Endothelial cell of umbilical vein (primary cell): ENCODE measurements around the gene GPALPP1. TPM values are rescaled to one million over a fixed set of nuclear protein-coding genes. Genes with fewer than 3 reads are reported as not detected.

ENCODE experiments used
- BruUV-seq: library from RNA; stranded (reverse); fragments of 400-500 nt; replicated peaks from 2 replicates; lab custom pipeline; 2021; lab: Mats Ljungman, UMichigan
- CTCF ChIA-PET: fragments of 300-600, 350-600 bp; sonication (Branson Sonifier 250); formaldehyde crosslinking; loops from one replicate; lab custom pipeline; 2021; ENCODE audit warnings: antibody characterized with exemption, inconsistent platforms; lab: Charles Lee
- POLR2A ChIA-PET: fragments of 300-600, 350-600 bp; sonication (Branson Sonifier 250); formaldehyde crosslinking; loops from one replicate; lab custom pipeline; 2021; ENCODE audit warnings: antibody characterized with exemption, inconsistent platforms; lab: Charles Lee
- DNase-seq: peaks from one replicate; pipeline ENCODE4 v3.0.0-alpha.2; 2011; ENCODE audit warnings: low read depth, low spot score
- FAIRE-seq: peaks from 2 replicates; lab custom pipeline; 2011; peaks lifted over from hg19 to GRCh38; lab: Jason Lieb, UNC
- H2AFZ ChIP-seq: 2 replicates; pipeline ENCODE4 v1.6.0; 2012; ENCODE audit warnings: low read depth, low read length, control low read depth, inconsistent platforms
- H3K27ac ChIP-seq: 2 replicates; pipeline ENCODE4 v1.5.1; 2011; ENCODE audit warnings: low read depth, mild to moderate bottlenecking, control low read depth, low read length, moderate library complexity; ENCODE audit not compliant: insufficient read depth
- H3K27me3 ChIP-seq, 2 experiments: 2 replicates each; pipeline versions ENCODE4 v1.6.0 to v1.6.1; 2011; ENCODE audit warnings: low read length in 2 of 2, mixed read lengths in 1 of 2; ENCODE audit not compliant: control insufficient read depth in 2 of 2, insufficient read depth in 2 of 2
- H3K36me3 ChIP-seq, 2 experiments: 2 replicates in 1 of 2; 3 replicates in 1 of 2; pipeline ENCODE4 v1.5.1; 2011; ENCODE audit warnings: low read length in 2 of 2, mild to moderate bottlenecking in 1 of 2, moderate library complexity in 1 of 2; ENCODE audit not compliant: control insufficient read depth in 2 of 2, insufficient read depth in 2 of 2; ENCODE audit errors: extremely low read depth in 1 of 2
- H3K4me1 ChIP-seq: 3 replicates; pipeline ENCODE4 v1.5.1; 2011; ENCODE audit warnings: mild to moderate bottlenecking, low read length; ENCODE audit not compliant: control insufficient read depth, insufficient read depth; ENCODE audit errors: extremely low read depth
- H3K4me2 ChIP-seq: 2 replicates; pipeline ENCODE4 v1.6.1; 2011; ENCODE audit warnings: low read length, control low read depth, mixed read lengths; ENCODE audit not compliant: insufficient read depth
- H3K4me3 ChIP-seq, 3 experiments: fragments of 200-600 bp in 1 of 3; sonication (generic), shearing (Covaris generic) in 1 of 3; replicated peaks in 1 of 3; 2 replicates each; pipeline ENCODE4 v1.5.1; 2011 to 2016; ENCODE audit warnings: control low read depth in 3 of 3, low read length in 3 of 3, mild to moderate bottlenecking in 2 of 3, inconsistent platforms in 1 of 3, low read depth in 1 of 3, moderate library complexity in 1 of 3; ENCODE audit not compliant: insufficient read depth in 1 of 3
- H3K79me2 ChIP-seq: 2 replicates; pipeline ENCODE4 v1.6.0; 2012; ENCODE audit warnings: low read length, inconsistent platforms; ENCODE audit not compliant: control insufficient read depth, insufficient read depth
- H3K9ac ChIP-seq: replicated peaks from 2 replicates; pipeline ENCODE3; 2011; ENCODE audit warnings: low read length, control low read depth; ENCODE audit not compliant: insufficient read depth; ENCODE audit errors: extremely low read depth
- H3K9me1 ChIP-seq: replicated peaks from 3 replicates; pipeline ENCODE4 v1.6.0; 2011; ENCODE audit warnings: mild to moderate bottlenecking, low read length; ENCODE audit not compliant: control insufficient read depth, insufficient read depth; ENCODE audit errors: extremely low read depth
- H3K9me3 ChIP-seq: replicated peaks from 2 replicates; pipeline ENCODE4 v1.5.1; 2012; ENCODE audit warnings: low read length, inconsistent platforms; ENCODE audit not compliant: control insufficient read depth, insufficient read depth
- H4K20me1 ChIP-seq: replicated peaks from 2 replicates; pipeline ENCODE3; 2011; ENCODE audit warnings: mild to moderate bottlenecking, low read length; ENCODE audit not compliant: control insufficient read depth, insufficient read depth; ENCODE audit errors: extremely low read depth
- FOS ChIP-seq: IDR thresholded peaks from 2 replicates; pipeline ENCODE4 v1.6.1; 2011; ENCODE audit warnings: mild to moderate bottlenecking, low read length, moderate library complexity, borderline replicate concordance; ENCODE audit not compliant: insufficient read depth
- GATA2 ChIP-seq: IDR thresholded peaks from 2 replicates; pipeline ENCODE4 v1.7.0; 2011; ENCODE audit warnings: low read depth, mild to moderate bottlenecking, moderate library complexity, mixed read lengths, low read length; ENCODE audit not compliant: insufficient read length, insufficient read depth
- MAX ChIP-seq: IDR thresholded peaks from 2 replicates; pipeline ENCODE4 v1.6.1; 2011; ENCODE audit not compliant: insufficient read depth, insufficient read length
- MYC ChIP-seq: IDR thresholded peaks from one replicate; pipeline ENCODE4 v1.6.1; 2011; ENCODE audit warnings: mild to moderate bottlenecking, low read depth, low read length
- POLR2AphosphoS5 ChIP-seq: IDR thresholded peaks from 2 replicates; pipeline ENCODE4 v1.6.1; 2012; ENCODE audit warnings: low read depth, mild to moderate bottlenecking, control low read depth, low read length, moderate library complexity; ENCODE audit not compliant: insufficient read depth
- dilution Hi-C: fragments of 300-500 bp; cut with MboI; formaldehyde crosslinking; loops from one replicate; pipeline ENCODE4 v1.15.0; 2019; ENCODE audit warnings: low sequenced_read_pairs; ENCODE audit not compliant: extremely low pct_ligation_motif_present
- intact Hi-C: fragments of 100-400 bp; cut with micrococcal nuclease; formaldehyde crosslinking; loops from one replicate; pipeline ENCODE4 v1.10.0; 2022
- polyA plus RNA-seq, 4 experiments: library from polyadenylated mRNA; depleted of rRNA in 3 of 4; stranded (reverse) in 3 of 4; unstranded in 1 of 4; fragments of >200 nt; gene quantifications; 2 replicates each; pipeline versions ENCODE4 v1.2.1 to v1.2.3, GENCODE V29; 2011 to 2012; ENCODE audit warnings: missing spikeins in 1 of 4
- total RNA-seq: library from RNA; stranded (reverse); gene quantifications from 2 replicates; pipeline ENCODE4 v1.2.3, GENCODE V29; 2021

The GPALPP1 gene
- total and polyA plus RNA-seq, 2 donors (not counting 3 experiments of a cell fraction or from before 2014, with no cell fraction given): 8.5 to 28.2 TPM

GRCh38 chr13:45011198-45011597 lies 21.9 kb downstream of the GPALPP1 start:
- no peak for FAIRE-seq
- no peaks in the 10 kb centered on the region for H3K27me3 ChIP-seq
- H4K20me1 ChIP-seq: no peaks in the 10 kb centered on the region
- peaks cover 12% of the 10 kb centered on the region for H3K4me1 ChIP-seq
- BruUV-seq: no TSS peak
- H3K9me3 ChIP-seq: no peaks in the 10 kb centered on the region
- dilution Hi-C loops: no loop called here
- CTCF ChIA-PET: interaction anchor here (0.8 kb wide), 1 partner anchor 38 kb away, joined by 3 read pairs; no protein-coding TSS in a partner anchor
- H2AFZ ChIP-seq: no peak overlapping the region
- no peak overlapping the region for H3K9ac ChIP-seq
- no peak for DNase-seq
- no peaks in the 10 kb centered on the region for H3K79me2 ChIP-seq
- H3K27ac ChIP-seq: no peak overlapping the region
- POLR2A ChIA-PET: no interaction called here
- TF ChIP-seq MYC: no peak
- TF ChIP-seq MAX: no peak
- TF ChIP-seq POLR2AphosphoS5: no peak
- no peak for TF ChIP-seq FOS
- no peaks in the 10 kb centered on the region for H3K9me1 ChIP-seq
- no peak overlapping the region for H3K4me3 ChIP-seq
- H3K36me3 ChIP-seq: peaks cover 5 to 10% of the 10 kb centered on the region in 2 experiments
- intact Hi-C loops: no loop called here
- H3K4me2 ChIP-seq: no peak overlapping the region

- Histone ChIP-seq H3K4me3 (no peak overlapping the region), H3K4me1 (peaks cover 12% of the 10 kb centered on the region), H3K27me3 (no peaks in the 10 kb centered on the region), H4K20me1 (no peaks in the 10 kb centered on the region), H2AFZ (no peak overlapping the region), H3K36me3 (peaks cover 2 to 8% of the 10 kb centered on the region in 2 experiments), H3K9me1 (no peaks in the 10 kb centered on the region), H3K79me2 (no peaks in the 10 kb centered on the region), H3K9me3 (no peaks in the 10 kb centered on the region), H3K9ac (no peak overlapping the region), H3K27ac (no peak overlapping the region), H3K4me2 (no peak overlapping the region)
- intact Hi-C loops (no loop called here), dilution Hi-C loops (no loop called here)
- no peak for FAIRE-seq
- peak; percentile 12 for DNase-seq
- CTCF ChIA-PET: interaction anchor here (1.0 to 1.9 kb wide), 2 partner anchors 10 to 31 kb away, joined by 3 to 4 read pairs; no protein-coding TSS in a partner anchor
- BruUV-seq: no TSS peak
- POLR2A ChIA-PET: no interaction called here
- TF ChIP-seq FOS (peak; percentile 63), MAX (no peak), GATA2 (peak; percentile 67)
Observed at GRCh38 chr13:45015300-45015699, 26.0 kb downstream of the GPALPP1 start.
